Transverse colon (tissue), 4 donors: ENCODE measurements around the gene BCL7C.

Experiments used
- POLR2A ChIP-seq: fragments of 450-650 bp; IDR thresholded peaks from one replicate; pipeline ENCODE4 v1.6.1; 2016; ENCODE audit warnings: antibody characterized with exemption, mild to moderate bottlenecking, moderate library complexity
- POLR2AphosphoS5 ChIP-seq, 3 donors: sonication (generic); formaldehyde crosslinking; IDR thresholded peaks; one replicate each; pipeline ENCODE4 v1.6.1; 2016; ENCODE audit warnings: antibody characterized with exemption in 3 of 3
- TF ChIP-seq, protein P1 (sequence below), 5 experiments: fragments of 200-600 bp in 3 of 5; fragments of 450-650 bp in 2 of 5; sonication (generic) in 3 of 5; IDR thresholded peaks; 1 replicate in 2 of 5; 2 replicates in 3 of 5; pipeline ENCODE4 v1.5.1; 2016 to 2017; ENCODE audit warnings: antibody characterized with exemption in 5 of 5, inconsistent platforms in 3 of 5, mild to moderate bottlenecking in 2 of 5, moderate library complexity in 1 of 5

DNA sequence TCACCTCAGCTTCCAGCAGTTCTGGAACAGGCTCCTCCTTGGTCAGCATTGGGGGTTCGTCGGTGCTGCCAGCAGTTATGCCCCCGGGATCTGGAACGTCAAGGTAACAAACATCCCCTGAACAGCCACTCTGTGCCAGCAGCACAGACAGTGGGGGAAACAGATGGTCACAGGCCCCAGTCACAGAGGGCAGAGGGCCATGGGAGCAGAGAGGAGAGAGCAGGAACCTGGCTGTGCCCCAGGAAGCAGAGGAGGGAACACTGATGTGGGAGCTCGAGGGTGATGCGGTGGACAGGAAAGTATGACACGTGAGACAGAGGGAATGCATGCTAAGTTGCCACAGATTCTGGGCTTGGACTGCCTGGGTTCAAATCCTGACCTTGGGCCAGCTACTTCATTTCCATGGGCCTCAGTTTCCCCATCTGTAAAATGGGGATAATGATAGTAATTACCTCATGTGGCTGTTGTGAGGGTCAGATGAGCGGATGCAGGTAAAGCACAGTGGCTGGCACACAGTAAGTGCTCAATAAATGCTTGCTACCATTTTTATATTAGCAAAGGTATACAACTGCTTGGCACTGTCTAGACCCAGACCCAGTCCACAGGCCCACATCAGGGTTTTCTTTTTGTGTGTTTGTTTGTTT lies 4.9 kb downstream of the BCL7C start:
- TF ChIP-seq, protein P1, sequence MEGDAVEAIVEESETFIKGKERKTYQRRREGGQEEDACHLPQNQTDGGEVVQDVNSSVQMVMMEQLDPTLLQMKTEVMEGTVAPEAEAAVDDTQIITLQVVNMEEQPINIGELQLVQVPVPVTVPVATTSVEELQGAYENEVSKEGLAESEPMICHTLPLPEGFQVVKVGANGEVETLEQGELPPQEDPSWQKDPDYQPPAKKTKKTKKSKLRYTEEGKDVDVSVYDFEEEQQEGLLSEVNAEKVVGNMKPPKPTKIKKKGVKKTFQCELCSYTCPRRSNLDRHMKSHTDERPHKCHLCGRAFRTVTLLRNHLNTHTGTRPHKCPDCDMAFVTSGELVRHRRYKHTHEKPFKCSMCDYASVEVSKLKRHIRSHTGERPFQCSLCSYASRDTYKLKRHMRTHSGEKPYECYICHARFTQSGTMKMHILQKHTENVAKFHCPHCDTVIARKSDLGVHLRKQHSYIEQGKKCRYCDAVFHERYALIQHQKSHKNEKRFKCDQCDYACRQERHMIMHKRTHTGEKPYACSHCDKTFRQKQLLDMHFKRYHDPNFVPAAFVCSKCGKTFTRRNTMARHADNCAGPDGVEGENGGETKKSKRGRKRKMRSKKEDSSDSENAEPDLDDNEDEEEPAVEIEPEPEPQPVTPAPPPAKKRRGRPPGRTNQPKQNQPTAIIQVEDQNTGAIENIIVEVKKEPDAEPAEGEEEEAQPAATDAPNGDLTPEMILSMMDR (IDR thresholded peaks at IDR 0.05) = no peak
- TF ChIP-seq POLR2A (no peak), POLR2AphosphoS5 (IDR thresholded peaks at IDR 0.05) (no peak)
